Measurements from ENCODE around the gene RAD51B. TPM values are rescaled to one million over a fixed set of nuclear protein-coding genes. Genes with fewer than 3 reads are reported as not detected.

RAD51B gene
- total RNA-seq, 1 experiment from 2014 or later: 14.2 TPM

- no peaks in the 10 kb centered on the region for H3K9me3 Mint-ChIP-seq
Observed at GRCh38 chr14:68753690-68754089, 934.1 kb downstream of the RAD51B start.

GRCh38 chr14:68755016-68755353, 935.4 kb downstream of the RAD51B start:
- Mint-ChIP-seq H3K36me3 (no peaks in the 10 kb centered on the region), H3K4me3 (no peak overlapping the region), H3K27me3 (ENCODE audit: low read depth) (no peaks in the 10 kb centered on the region), H3K4me1 (no peaks in the 10 kb centered on the region), H3K9me3 (no peaks in the 10 kb centered on the region), H3K27ac (no peak overlapping the region)
- ATAC-seq (no peak), DNase-seq (ENCODE audit: low spot score) (no peak)
- ChIA-PET POLR2A (interaction anchor here (0.6 kb wide), 1 partner anchor 808 kb away, joined by 3 read pairs; no protein-coding TSS in a partner anchor), CTCF (interaction anchor here (1.2 kb wide), 1 partner anchor 11 kb away, joined by 3 read pairs; no protein-coding TSS in a partner anchor)
- TF ChIP-seq STAT6 (CRISPR knock-in tag; conservative IDR thresholded peaks at IDR 0.05; ENCODE audit: low read depth): no peak
- TF ChIP-seq ZSCAN18 (CRISPR knock-in tag; IDR thresholded peaks at IDR 0.05): no peak
- TF ChIP-seq FOXK1 (CRISPR knock-in tag; IDR thresholded peaks at IDR 0.05): no peak
- TF ChIP-seq CTCF (IDR thresholded peaks at IDR 0.05): no peak
- no peak for TF ChIP-seq HMGA2 (CRISPR knock-in tag; IDR thresholded peaks at IDR 0.05)
- no peak for TF ChIP-seq ATF1 (CRISPR knock-in tag; IDR thresholded peaks at IDR 0.05)
- TF ChIP-seq ATF3 (CRISPR knock-in tag; conservative IDR thresholded peaks at IDR 0.05): no peak

More at GRCh38 chr14:68753690-68754089, 934.1 kb downstream of the RAD51B start:
- Mint-ChIP-seq H3K4me3 (no peak overlapping the region), H3K27me3 (ENCODE audit: low read depth) (no peaks in the 10 kb centered on the region), H3K36me3 (no peaks in the 10 kb centered on the region), H3K27ac (no peak overlapping the region), H3K4me1 (no peaks in the 10 kb centered on the region)
- ATAC-seq: no peak
- ChIA-PET POLR2A (no interaction called here), CTCF (no interaction called here)
- DNase-seq (ENCODE audit: low spot score): no peak
- TF ChIP-seq AFF4 (CRISPR knock-in tag; IDR thresholded peaks at IDR 0.05; ENCODE audit: borderline replicate concordance) (no peak), HMGA2 (CRISPR knock-in tag; IDR thresholded peaks at IDR 0.05) (no peak), ERG (CRISPR knock-in tag; IDR thresholded peaks at IDR 0.05) (no peak), STAT6 (CRISPR knock-in tag; conservative IDR thresholded peaks at IDR 0.05; ENCODE audit: low read depth) (no peak)
